ENCODE results near the gene CRYBB1. TPM values are rescaled to one million over a fixed set of nuclear protein-coding genes. Genes with fewer than 3 reads are reported as not detected.
A peak's percentile ranks its signal among the peaks of the same experiment; 100 is the strongest.

Gene CRYBB1
- total and polyA plus RNA-seq, 9 donors: 0.69 to 2.5 (median 1.3) TPM

GRCh38 chr22:26556904-26557303 lies 60.9 kb downstream of the CRYBB1 start:
- 89% methylated on average over 4 of the region's 5 CpGs for WGBS (ENCODE audit: insufficient coverage)
- Histone ChIP-seq H3K4me3 (ENCODE audit: low read length) (no peak overlapping the region), H3K27me3 (ENCODE audit: control insufficient read depth, insufficient read depth, low read length) (no peaks in the 10 kb centered on the region), H3K36me3 (ENCODE audit: control insufficient read depth, insufficient read depth, low read length) (no peaks in the 10 kb centered on the region), H3K9me3 (replicated peaks; ENCODE audit: control insufficient read depth, low read depth, low read length) (no peaks in the 10 kb centered on the region), H3K4me1 (ENCODE audit: control insufficient read depth, insufficient read depth, low read length) (peaks cover 5% of the 10 kb centered on the region), H3K27ac (ENCODE audit: low read length) (no peak overlapping the region)
- DNase-seq: no peak

DNA sequence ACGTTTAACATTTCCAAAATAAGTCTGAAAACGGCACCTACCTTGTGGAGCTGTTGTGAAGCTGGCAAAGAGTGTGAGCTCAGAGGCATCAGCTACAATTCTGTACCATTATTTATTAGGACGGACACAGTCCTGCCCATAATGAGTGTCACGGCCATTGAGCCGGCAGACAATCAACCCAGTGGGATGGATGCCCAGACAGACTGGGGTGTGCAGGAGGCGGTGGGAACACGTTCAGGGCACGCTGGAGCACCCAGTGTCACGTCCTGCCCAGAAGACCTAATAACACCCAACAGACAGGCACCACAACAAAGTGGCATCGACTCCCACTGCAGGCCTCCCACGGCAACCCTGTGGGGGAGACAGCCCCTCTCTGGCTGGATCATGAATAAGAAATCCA lies 62.3 kb downstream of the CRYBB1 start:
- Histone ChIP-seq H3K27me3 (ENCODE audit: control insufficient read depth, insufficient read depth, low read length) (no peaks in the 10 kb centered on the region), H3K27ac (ENCODE audit: low read length) (no peak overlapping the region), H3K4me1 (ENCODE audit: control insufficient read depth, insufficient read depth, low read length) (peaks cover 5% of the 10 kb centered on the region), H3K36me3 (ENCODE audit: control insufficient read depth, insufficient read depth, low read length) (no peaks in the 10 kb centered on the region), H3K9me3 (replicated peaks; ENCODE audit: control insufficient read depth, low read depth, low read length) (no peaks in the 10 kb centered on the region), H3K4me3 (ENCODE audit: low read length) (no peak overlapping the region)
- 83% methylated on average over 3 of the region's 11 CpGs for WGBS (ENCODE audit: insufficient coverage)
- DNase-seq: no peak

DNA sequence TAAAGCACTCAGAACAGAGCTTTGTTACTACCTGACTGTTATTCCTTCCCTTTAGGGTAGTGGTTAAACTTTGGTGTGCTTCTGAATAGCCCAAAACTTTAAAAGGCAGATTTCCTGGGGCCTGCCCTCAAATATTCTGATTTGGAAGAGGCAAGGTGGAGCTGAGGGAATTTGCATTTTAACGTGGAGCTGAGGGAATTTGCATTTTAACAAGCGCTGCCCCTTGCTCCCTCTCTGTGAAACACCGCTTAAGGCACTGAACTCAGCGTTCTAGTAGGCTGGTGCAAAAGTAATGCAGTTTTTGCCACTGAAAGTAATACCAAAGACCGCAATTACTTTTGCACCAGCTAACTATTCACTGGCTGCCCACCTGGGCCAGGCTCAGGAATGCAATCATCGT lies 62.9 kb downstream of the CRYBB1 start:
- Histone ChIP-seq H3K36me3 (ENCODE audit: control insufficient read depth, insufficient read depth, low read length) (no peaks in the 10 kb centered on the region), H3K9me3 (replicated peaks; ENCODE audit: control insufficient read depth, low read depth, low read length) (no peaks in the 10 kb centered on the region), H3K4me3 (ENCODE audit: low read length) (no peak overlapping the region), H3K27me3 (ENCODE audit: control insufficient read depth, insufficient read depth, low read length) (no peaks in the 10 kb centered on the region), H3K4me1 (ENCODE audit: control insufficient read depth, insufficient read depth, low read length) (peaks cover 5% of the 10 kb centered on the region), H3K27ac (ENCODE audit: low read length) (no peak overlapping the region)
- no peak for DNase-seq
- 48% methylated on average over 5 of the region's 6 CpGs for WGBS (ENCODE audit: insufficient coverage)

GRCh38 chr22:26553056-26553752 lies 64.6 kb downstream of the CRYBB1 start:
- DNase-seq: no peak
- Histone ChIP-seq H3K4me1 (ENCODE audit: control insufficient read depth, insufficient read depth, low read length) (peaks cover 5% of the 10 kb centered on the region), H3K36me3 (ENCODE audit: control insufficient read depth, insufficient read depth, low read length) (no peaks in the 10 kb centered on the region), H3K27ac (ENCODE audit: low read length) (no peak overlapping the region), H3K9me3 (replicated peaks; ENCODE audit: control insufficient read depth, low read depth, low read length) (no peaks in the 10 kb centered on the region), H3K27me3 (ENCODE audit: control insufficient read depth, insufficient read depth, low read length) (no peaks in the 10 kb centered on the region), H3K4me3 (ENCODE audit: low read length) (no peak overlapping the region)
- WGBS (ENCODE audit: insufficient coverage): 50% methylated on average over 4 of the region's 7 CpGs

- Histone ChIP-seq H3K9me3 (replicated peaks; ENCODE audit: control insufficient read depth, low read depth, low read length) (no peaks in the 10 kb centered on the region), H3K27me3 (ENCODE audit: control insufficient read depth, insufficient read depth, low read length) (no peaks in the 10 kb centered on the region), H3K4me1 (ENCODE audit: control insufficient read depth, insufficient read depth, low read length) (peaks cover 5% of the 10 kb centered on the region), H3K36me3 (ENCODE audit: control insufficient read depth, insufficient read depth, low read length) (no peaks in the 10 kb centered on the region), H3K27ac (ENCODE audit: low read length) (no peak overlapping the region), H3K4me3 (ENCODE audit: low read length) (no peak overlapping the region)
- no peak for DNase-seq
- WGBS (ENCODE audit: insufficient coverage): 71% methylated on average over 5 of the region's 10 CpGs
Observed at GRCh38 chr22:26552466-26552865, 65.4 kb downstream of the CRYBB1 start.

GRCh38 chr22:26551568-26551967 lies 66.3 kb downstream of the CRYBB1 start:
- no peak overlapping the region for H3K27ac ChIP-seq (ENCODE audit: low read length)

DNA sequence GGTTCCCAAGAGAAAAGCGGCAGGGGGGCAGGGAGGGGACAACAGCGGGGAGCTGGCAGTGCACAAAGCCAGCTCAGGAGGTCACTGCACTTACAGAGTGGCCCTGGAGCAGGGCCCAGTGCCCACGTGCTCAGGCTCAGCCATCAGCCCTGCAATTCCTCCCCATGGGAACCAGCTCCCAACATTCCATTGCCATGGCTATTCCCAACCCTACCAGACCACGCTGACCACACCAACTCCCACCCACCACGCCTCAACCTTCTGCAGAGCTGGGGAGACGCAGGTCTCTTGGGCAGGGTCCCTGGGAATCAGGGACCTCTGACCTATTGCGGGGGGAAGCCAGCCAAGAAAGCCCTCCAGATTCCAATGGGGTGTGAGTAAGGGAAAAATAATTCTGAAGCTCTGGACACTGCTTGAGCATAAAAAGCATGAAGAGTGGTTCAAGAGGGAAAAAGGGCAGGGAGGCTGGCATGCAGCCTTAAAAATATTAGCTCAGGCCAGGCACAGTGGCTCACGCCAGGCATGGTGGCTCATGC lies 67.3 kb downstream of the CRYBB1 start:
- peak; percentile 22 for DNase-seq
- WGBS (ENCODE audit: insufficient coverage): 38% methylated on average over 1 of the region's 8 CpGs
- H3K9me3 ChIP-seq (replicated peaks; ENCODE audit: control insufficient read depth, low read depth, low read length): no peaks in the 10 kb centered on the region
- no peak overlapping the region for H3K4me3 ChIP-seq (ENCODE audit: low read length)
- H3K36me3 ChIP-seq (ENCODE audit: control insufficient read depth, insufficient read depth, low read length): no peaks in the 10 kb centered on the region
- no peak overlapping the region for H3K27ac ChIP-seq (ENCODE audit: low read length)
- peaks cover 5% of the 10 kb centered on the region for H3K4me1 ChIP-seq (ENCODE audit: control insufficient read depth, insufficient read depth, low read length)
- no peaks in the 10 kb centered on the region for H3K27me3 ChIP-seq (ENCODE audit: control insufficient read depth, insufficient read depth, low read length)

More at GRCh38 chr22:26551568-26551967, 66.3 kb downstream of the CRYBB1 start:
- no CpG with 5 or more reads among the region's 2 CpGs for whole genome bisulfite sequencing (ENCODE audit: insufficient coverage)
- no peaks in the 10 kb centered on the region for H3K27me3 ChIP-seq (ENCODE audit: control insufficient read depth, insufficient read depth, low read length)
- no peak for DNase-seq
- no peaks in the 10 kb centered on the region for H3K9me3 ChIP-seq (replicated peaks; ENCODE audit: control insufficient read depth, low read depth, low read length)
- H3K36me3 ChIP-seq (ENCODE audit: control insufficient read depth, insufficient read depth, low read length): no peaks in the 10 kb centered on the region
- H3K4me1 ChIP-seq (ENCODE audit: control insufficient read depth, insufficient read depth, low read length): peaks cover 5% of the 10 kb centered on the region
- H3K4me3 ChIP-seq (ENCODE audit: low read length): no peak overlapping the region

GRCh38 chr22:26549902-26550497 lies 67.8 kb downstream of the CRYBB1 start:
- H3K9me3 ChIP-seq (replicated peaks; ENCODE audit: control insufficient read depth, low read depth, low read length): no peaks in the 10 kb centered on the region
- H3K4me3 ChIP-seq (ENCODE audit: low read length): no peak overlapping the region
- no peak for DNase-seq
- H3K27me3 ChIP-seq (ENCODE audit: control insufficient read depth, insufficient read depth, low read length): no peaks in the 10 kb centered on the region
- no peaks in the 10 kb centered on the region for H3K36me3 ChIP-seq (ENCODE audit: control insufficient read depth, insufficient read depth, low read length)
- peaks cover 5% of the 10 kb centered on the region for H3K4me1 ChIP-seq (ENCODE audit: control insufficient read depth, insufficient read depth, low read length)
- H3K27ac ChIP-seq (ENCODE audit: low read length): no peak overlapping the region
- WGBS (ENCODE audit: insufficient coverage): 83% methylated on average over 1 of the region's 4 CpGs

Other genes starting within 250 kb of the CRYBB1 start
- gene ASPHD2, start 188.8 kb downstream of the CRYBB1 start, total RNA-seq: 1.2 TPM
- 1 to 10 TPM in 6 of 8 donors, under 1 TPM in 2; 0.84 to 2.1 (median 1.6) TPM for gene ASPHD2, start 188.8 kb downstream of the CRYBB1 start, polyA plus RNA-seq (ENCODE audit: insufficient read depth in 1 of 8, insufficient read length in 8 of 8, low replicate concordance in 1 of 8)
- gene HPS4, start 134.2 kb downstream of the CRYBB1 start, total RNA-seq: 18.0 TPM
- gene HPS4, start 134.2 kb downstream of the CRYBB1 start, polyA plus RNA-seq (ENCODE audit: insufficient read depth in 1 of 8, insufficient read length in 8 of 8, low replicate concordance in 1 of 8): 10 to 100 TPM; 12.2 to 19.3 (median 15.3) TPM
- gene SRRD, start 134.2 kb downstream of the CRYBB1 start, total RNA-seq: 18.9 TPM
- gene SRRD, start 134.2 kb downstream of the CRYBB1 start, polyA plus RNA-seq (ENCODE audit: insufficient read depth in 1 of 8, insufficient read length in 8 of 8, low replicate concordance in 1 of 8): 10 to 100 TPM; 19.4 to 24.2 (median 22.8) TPM
- 22.3 TPM for gene TFIP11, start 105.6 kb downstream of the CRYBB1 start, total RNA-seq
- gene TFIP11, start 105.6 kb downstream of the CRYBB1 start, polyA plus RNA-seq (ENCODE audit: insufficient read depth in 1 of 8, insufficient read length in 8 of 8, low replicate concordance in 1 of 8): 10 to 100 TPM; 19.9 to 27.0 (median 22.9) TPM
- 6.2 TPM for gene TPST2, start 27.9 kb downstream of the CRYBB1 start, total RNA-seq
- gene TPST2, start 27.9 kb downstream of the CRYBB1 start, polyA plus RNA-seq (ENCODE audit: insufficient read depth in 1 of 8, insufficient read length in 8 of 8, low replicate concordance in 1 of 8): 10 to 100 TPM in 2 of 8 donors, 1 to 10 TPM in 6; 5.4 to 11.3 (median 7.7) TPM
- gene CRYBA4, start 3.9 kb upstream of the CRYBB1 start, total RNA-seq: not detected
- not detected for gene CRYBA4, start 3.9 kb upstream of the CRYBB1 start, polyA plus RNA-seq (ENCODE audit: insufficient read depth in 1 of 8, insufficient read length in 8 of 8, low replicate concordance in 1 of 8)
- gene MIAT, start 39.6 kb upstream of the CRYBB1 start, total RNA-seq: 0.22 TPM
- 1 to 10 TPM in 1 of 8 donors, under 1 TPM in 7; 0.15 to 1.5 (median 0.34) TPM for gene MIAT, start 39.6 kb upstream of the CRYBB1 start, polyA plus RNA-seq (ENCODE audit: insufficient read depth in 1 of 8, insufficient read length in 8 of 8, low replicate concordance in 1 of 8)